HG03045 (cell line): ENCODE results near the gene IRAK3.
"Not testable (repeated sequence)": the region's sequence is repeated elsewhere in the genome, so short reads cannot be mapped to it uniquely, and the experiment has no call there.

Experiments
- ATAC-seq: cut with Tn5 transposase; IDR thresholded peaks from one replicate; pipeline ENCODE4 v1.9.1; 2021; ENCODE audit warnings: mild to moderate bottlenecking, moderate library complexity; ENCODE audit not compliant: unreplicated experiment

IRAK3 gene

DNA sequence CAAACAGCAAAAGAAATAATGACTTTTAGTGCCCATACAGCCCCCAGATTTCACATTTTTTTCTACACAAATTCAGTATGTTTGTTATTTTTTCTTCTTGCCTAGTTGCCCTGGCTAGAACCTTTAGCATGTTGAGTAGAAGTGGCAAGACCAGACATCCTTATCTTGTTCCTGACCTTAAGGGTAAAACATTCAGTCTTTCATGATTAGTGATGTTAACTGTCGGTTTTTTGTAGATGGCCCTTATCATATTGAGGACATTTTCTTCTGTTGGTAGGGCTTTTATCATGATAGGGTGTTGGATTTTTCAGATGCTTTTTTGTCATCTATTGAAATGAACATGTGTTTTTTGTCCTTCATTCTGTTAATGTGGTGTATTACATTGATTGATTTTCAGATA, 17.1 kb downstream of the IRAK3 start:
- ATAC-seq, result no peak

- no peak for ATAC-seq
Observed at GRCh38 chr12:66210840-66211239, 21.8 kb downstream of the IRAK3 start.

DNA sequence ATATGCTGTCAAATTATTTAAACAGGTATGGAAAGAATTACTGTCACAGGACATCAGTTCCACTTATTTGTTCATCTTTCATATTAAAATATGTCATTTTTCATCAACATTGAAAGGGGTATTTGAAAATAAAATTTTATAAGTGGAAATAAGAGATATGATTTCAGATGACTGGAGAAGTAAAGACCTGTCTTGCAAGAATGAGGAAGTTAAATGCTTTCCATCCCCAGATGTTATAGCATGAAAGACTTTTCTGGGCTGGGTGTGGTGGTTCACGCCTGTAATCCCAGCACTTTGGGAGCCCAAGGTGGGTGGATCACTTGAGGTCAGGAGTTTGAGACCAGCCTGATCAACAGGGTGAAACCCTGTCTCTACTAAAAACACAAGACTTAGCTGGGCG, 22.6 kb downstream of the IRAK3 start:
- ATAC-seq, result not testable (repeated sequence)

DNA sequence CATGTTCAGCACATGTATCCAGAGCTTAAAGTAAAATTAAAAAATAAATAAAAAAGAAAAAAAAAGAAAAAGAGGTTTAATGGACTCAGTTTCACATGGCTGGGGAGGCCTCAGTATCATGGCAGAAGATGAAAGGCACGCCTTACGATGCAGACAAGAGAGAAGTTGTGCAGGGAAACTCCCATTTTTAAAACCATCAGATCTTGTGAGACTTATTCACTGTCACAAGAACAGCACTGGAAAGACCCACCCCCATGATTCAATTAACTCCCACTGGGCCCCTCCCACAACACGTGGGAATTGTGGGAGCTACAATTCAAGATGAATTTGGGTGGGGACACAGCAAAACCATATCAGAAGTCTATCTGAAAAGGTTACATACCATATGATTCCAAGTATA, 24.0 kb downstream of the IRAK3 start:
- ATAC-seq, result not testable (repeated sequence)

DNA sequence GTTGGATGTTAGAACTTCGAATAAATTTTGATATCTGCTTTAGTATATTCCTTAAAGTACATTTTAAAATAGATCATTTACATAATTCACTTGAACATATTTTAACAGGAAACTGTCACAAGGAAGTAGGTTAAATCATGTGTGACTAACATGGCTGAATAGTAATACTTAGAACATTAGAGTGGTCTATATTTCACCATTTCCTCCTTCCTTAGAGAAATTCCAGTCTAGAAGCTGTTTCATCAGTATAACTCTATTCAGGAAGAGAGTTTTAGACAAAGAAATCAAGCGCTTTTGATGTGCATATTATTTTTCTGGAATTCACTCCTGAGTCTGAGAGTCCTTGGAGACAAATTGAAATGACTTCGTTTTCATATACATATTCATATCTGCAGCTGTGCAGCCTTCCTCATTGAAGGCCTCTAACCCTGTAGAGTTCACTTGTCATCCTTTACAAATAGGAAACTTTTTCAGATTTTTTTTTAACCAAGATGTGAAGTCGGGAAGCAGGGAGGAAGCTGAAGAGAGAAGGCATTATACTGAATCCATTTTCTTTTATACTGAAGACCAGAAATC, 28.4 kb downstream of the IRAK3 start:
- ATAC-seq, result no peak

DNA sequence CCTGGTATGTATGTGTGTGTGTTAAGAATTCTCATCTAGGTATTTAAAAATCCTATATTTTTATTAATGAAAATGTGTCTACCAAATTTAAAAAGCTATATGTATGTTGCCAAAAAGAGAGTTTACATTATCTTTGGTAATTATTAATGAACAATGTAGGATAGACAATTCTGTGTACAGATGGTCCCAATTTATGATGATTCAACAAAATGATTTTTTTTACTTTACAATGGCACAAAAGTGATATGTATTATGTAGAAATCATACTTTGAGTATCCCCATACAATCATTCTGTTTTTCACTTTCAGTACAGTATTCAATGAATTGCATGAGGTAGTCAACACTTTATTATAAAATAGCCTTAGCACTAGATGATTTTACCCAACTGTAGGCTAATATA, 39.4 kb downstream of the IRAK3 start:
- ATAC-seq, result no peak

DNA sequence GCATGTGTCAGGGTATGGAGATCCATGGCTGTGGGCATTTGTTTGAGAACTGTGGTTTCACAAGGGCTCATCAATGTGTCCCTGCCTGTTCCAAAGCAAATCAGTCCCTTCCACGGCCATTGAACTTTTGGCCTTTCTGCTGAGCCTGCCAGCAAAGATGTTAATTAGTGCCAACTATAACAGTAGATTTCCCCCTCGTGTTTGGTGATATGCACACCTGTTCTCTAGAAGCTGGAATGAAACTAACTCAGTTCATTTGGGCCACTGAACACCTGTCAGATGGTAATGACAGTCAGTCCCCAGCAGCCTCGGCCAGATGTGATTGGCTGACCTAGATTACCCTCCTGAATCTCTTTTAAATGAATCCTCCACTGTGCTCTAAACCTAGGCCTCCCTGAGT, 43.2 kb downstream of the IRAK3 start:
- peak; percentile 32 for ATAC-seq

GRCh38 chr12:66234037-66234693, 45.2 kb downstream of the IRAK3 start:
- peak; percentile 78 for ATAC-seq

DNA sequence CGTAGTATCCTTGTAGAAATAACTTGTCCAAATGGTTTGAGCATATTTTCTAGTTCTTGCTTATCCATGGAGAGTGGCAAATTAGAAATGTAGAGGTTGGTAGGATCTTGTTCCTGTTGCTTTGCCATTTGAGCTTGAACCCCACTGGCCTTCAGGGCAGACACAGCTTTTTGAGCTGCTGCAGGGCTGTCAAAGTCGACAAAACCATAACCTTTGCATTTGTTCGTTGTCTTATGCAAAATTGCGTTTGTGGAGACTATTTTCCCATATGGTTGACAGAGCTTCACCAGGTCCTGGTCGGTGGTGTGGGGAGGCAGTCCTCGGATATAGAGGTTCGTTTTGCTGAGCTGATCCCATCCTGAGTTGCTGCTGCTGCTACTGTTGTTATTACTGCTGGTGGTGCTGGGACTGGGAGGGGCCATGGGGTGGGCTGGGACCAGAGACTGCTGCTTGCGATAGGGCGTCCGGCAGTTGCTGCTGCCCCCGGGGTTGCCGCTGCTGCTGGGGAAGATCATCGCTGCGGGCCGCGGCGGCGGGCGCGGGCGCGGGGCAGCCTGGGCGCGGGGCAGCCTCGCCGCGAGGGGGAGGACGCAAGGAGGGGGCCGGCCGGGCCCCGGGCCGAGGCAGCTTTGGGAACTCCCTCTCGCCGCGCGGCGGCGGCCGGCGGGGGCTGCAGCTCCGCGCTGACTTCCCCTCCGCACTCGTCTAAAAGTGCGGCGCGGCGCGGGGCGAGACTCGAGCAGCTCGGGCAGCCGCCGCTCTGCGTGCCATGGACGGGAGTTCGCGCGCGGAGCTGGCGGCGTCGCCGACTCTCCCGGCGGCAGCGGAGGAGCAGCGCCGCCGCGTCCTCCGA, 46.0 kb downstream of the IRAK3 start:
- peak; percentile 56 for ATAC-seq

DNA sequence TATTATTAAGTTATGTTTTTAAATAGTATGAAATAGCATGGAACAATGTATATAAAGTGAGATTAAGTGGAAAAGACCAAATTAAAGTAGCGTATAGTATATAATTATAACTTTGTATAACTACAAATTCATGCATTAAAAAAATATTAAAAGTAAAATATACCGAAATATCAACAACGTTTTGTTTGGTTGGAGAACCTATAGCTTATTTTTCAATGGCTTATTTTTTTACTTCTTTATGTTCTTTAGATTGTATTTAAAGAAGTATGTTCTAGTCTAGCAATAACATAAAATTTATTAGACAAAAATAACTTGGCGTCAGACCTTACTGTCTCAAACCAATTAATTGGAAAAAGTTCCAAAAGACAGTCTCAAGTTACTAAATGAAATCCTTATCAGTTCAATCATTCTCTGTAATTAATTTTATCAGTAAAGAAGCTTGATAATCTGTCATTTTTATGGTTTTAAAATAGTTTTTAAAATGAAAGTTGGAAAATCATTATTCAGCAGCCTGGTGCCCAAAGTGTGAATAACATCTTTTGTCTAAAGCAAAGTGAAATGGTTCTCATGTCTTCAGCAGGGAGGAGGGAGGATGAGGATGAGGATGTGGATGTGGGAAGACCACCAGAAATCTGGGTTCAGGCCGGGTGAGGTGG, 46.7 kb downstream of the IRAK3 start:
- no peak for ATAC-seq

DNA sequence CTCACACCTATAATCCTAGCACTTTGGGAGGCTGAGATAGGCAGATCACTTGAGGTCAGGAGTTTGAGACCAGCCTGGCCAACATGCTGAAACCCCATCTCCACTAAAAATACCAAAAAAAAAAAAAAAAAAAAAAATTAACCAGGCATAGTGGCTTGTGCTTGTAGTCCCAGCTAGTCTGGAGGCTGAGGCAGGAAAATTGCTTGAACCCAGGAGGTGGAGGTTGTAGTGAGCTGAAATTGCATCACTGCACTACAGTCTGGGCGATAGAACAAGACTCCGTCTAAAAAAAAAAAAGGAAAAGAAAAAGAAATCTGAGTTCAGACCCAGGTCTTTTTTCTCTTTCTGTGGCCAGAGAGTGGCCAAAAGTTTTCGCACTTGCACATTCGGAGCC, 47.3 kb downstream of the IRAK3 start:
- not testable (repeated sequence) for ATAC-seq

GRCh38 chr12:66236969-66237368, 48.0 kb downstream of the IRAK3 start:
- ATAC-seq, result no peak

DNA sequence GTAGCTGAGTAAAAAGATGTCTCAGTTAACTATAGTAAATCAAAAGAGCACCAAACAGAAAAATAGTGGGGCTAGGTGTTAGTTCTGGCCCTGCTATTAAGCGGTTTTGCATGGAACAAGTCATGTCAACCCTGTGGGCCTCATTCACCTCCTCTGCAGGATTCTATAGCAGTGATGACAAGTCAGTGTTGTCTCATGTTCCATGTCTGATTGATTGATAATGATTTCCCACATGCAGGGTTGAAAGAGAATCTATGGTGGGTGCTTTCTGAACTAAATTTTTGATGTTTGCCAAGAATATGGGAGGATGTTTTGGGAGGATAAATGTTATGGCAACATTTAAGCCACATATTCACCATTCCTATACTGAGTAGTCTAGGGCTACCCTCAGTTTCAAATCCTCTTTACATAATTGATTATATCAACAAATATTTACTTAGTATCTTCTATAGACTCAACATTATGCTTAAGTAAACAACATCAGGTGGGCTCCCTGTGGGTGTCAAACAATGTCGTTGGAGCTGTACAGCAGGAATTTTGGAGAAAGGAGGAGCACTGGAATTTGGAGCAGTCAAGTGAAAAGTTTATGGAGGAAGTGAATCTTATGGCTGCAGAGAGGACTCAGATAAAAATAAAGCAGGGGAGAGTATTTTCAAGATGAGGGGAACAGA, 48.6 kb downstream of the IRAK3 start:
- ATAC-seq, result no peak

GRCh38 chr12:66239295-66239694, 50.3 kb downstream of the IRAK3 start:
- no peak for ATAC-seq

DNA sequence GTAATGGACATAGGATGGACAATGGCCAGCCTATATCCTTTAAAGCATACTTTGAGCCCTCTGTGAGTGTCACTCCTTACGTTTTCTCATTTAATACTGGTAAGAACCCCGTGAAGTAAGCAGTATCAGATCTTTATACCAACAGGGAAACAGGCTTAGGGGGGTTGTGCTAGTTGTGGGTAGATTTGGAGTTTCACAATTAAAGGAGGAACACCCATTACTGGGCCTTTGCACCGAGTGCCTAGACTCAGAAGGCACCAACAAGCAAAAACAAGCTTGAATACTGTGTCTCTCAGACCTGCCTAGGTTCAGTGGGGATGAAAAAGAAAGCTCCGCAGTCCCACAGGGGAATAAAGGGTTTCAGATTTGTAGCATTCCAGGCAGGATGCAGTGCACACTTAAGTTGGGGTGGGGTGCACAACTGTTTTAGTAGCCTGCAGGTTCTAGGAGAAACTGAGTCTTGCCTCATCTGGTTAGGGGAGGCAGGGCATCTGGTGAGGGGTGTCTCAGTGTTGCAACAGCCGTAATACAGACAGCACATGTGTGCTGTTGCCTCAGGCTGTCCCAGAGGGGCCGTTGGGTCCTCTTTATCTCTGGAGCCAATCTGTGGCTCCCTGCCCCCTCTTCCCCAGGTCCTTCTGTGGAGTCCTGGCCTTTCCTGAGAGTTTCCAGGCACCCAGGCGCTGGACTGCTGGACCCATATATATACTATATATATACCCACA, 51.2 kb downstream of the IRAK3 start:
- ATAC-seq, result no peak

DNA sequence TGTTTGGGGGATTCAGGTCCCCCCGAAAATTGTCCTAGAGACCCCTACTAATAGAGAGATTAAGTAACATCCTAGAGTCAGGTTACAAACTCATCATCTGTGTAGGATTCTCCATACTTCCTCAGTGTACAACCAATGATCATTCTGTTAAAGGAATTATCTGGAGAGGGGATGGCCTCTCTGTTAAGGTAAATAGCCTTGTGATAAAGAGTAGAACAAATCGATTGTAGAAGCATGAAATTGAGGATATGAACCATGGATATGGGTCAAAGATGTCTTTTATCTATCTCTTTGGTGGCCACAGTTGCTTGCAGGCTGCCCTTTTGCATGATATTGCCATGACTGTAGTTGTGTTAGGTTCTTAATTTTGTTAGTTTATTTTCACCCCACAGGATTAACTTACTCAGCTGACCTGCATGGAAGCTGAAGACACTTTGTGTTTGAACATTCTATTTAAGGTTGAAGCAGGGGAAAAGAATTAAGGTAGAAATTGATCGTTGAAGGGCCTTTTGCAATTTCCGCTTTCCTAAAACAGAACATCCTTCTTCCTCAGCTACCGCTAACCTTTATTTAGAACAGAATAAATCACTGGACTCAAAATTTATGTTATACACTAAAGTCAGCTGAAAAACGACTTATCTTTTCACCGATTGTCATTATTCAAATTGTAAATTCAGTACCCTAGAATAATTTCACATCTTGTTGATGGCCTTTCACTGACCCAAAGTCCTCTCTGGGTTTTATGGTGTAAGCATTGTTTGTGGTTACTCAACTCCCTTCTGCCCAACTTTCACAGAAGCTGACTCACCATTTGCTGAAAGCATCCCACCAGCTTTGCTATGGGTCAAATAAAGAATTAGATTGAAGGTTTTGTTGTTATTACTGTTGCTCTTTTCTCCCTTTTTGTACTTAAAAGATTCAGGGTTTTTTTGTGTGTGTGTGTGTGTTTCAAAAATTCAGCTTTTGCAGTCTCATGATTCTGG, 52.3 kb downstream of the IRAK3 start:
- ATAC-seq, result no peak

GRCh38 chr12:66242311-66242710, 53.3 kb downstream of the IRAK3 start:
- no peak for ATAC-seq

DNA sequence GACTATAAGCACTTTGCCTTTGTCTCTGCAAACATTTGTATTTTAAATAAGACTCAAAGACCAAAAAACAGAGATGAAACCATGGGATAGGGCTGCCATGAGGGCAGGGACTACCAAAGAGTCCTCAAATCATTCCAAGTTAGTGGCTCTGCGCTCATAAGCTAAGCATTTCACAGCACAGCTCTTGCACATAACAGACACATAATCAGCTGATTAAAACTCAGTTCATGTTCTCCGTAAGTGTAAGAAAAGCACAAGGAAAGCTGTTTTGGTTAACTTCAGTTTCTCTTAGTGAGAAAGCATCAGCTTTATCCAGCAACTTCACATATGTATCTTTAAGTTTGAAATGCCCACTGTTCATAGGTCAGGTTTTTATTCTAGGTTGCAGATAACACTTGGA, 54.9 kb downstream of the IRAK3 start:
- no peak for ATAC-seq

GRCh38 chr12:66244446-66244845, 55.4 kb downstream of the IRAK3 start:
- no peak for ATAC-seq
